SK-N-MC (cell line): ENCODE measurements around the gene EMSY.

ENCODE experiments used
- DNase-seq: peaks from one replicate; pipeline ENCODE4 v3.0.0-alpha.2; 2011; ENCODE audit warnings: low read depth, low spot score
- H3K27ac ChIP-seq: fragments of 200-600 bp; sonication (generic); 2 replicates; pipeline ENCODE4 v1.5.1; 2016; ENCODE audit warnings: mixed run types
- H3K36me3 ChIP-seq: fragments of 200-600 bp; sonication (generic); 2 replicates; pipeline ENCODE4 v1.6.1; 2017; ENCODE audit warnings: antibody characterized with exemption, low read length, mixed read lengths; ENCODE audit not compliant: insufficient read depth
- H3K4me3 ChIP-seq: fragments of 200-600 bp; sonication (generic); 2 replicates; pipeline ENCODE4 v1.5.1; 2016
- H3K9ac ChIP-seq: fragments of 200-600 bp; sonication (generic); 2 replicates; pipeline ENCODE4 v1.8.0; 2017; ENCODE audit warnings: mixed run types, mixed read lengths; ENCODE audit not compliant: insufficient read length
- H3K9me3 ChIP-seq: fragments of 200-600 bp; sonication (generic); 2 replicates; pipeline ENCODE4 v1.6.1; 2017; ENCODE audit warnings: low read depth, mild to moderate bottlenecking, antibody characterized with exemption, low read length, moderate library complexity, mixed read lengths
- EZH2 ChIP-seq: fragments of 200-600 bp; sonication (generic); IDR thresholded peaks from one replicate; pipeline ENCODE4 v1.6.1; 2017; ENCODE audit warnings: antibody characterized with exemption
- FOXP2 ChIP-seq: optimal IDR thresholded peaks from 2 replicates; pipeline ENCODE3; 2011; ENCODE audit warnings: mild to moderate bottlenecking, moderate library complexity; ENCODE audit not compliant: insufficient read depth; ENCODE audit errors: extremely low read length, control extremely low read depth
- POLR2AphosphoS5 ChIP-seq: IDR thresholded peaks from 2 replicates; pipeline ENCODE4 v1.6.1; 2012; ENCODE audit warnings: mild to moderate bottlenecking, low read depth, low read length, borderline replicate concordance

EMSY gene

GRCh38 chr11:76523786-76524436 lies 79.1 kb downstream of the EMSY start:
- DNase-seq, result no peak
- TF ChIP-seq POLR2AphosphoS5 (no peak), FOXP2 (no peak), EZH2 (no peak)
- Histone ChIP-seq H3K36me3 (peaks cover 48% of the 10 kb centered on the region), H3K27ac (no peak overlapping the region), H3K4me3 (no peak overlapping the region), H3K9me3 (no peaks in the 10 kb centered on the region), H3K9ac (no peak overlapping the region)

- H3K36me3 ChIP-seq, result peaks cover 48% of the 10 kb centered on the region
- H3K27ac ChIP-seq, result no peak overlapping the region
- H3K9ac ChIP-seq, result no peak overlapping the region
- H3K9me3 ChIP-seq, result no peaks in the 10 kb centered on the region
- TF ChIP-seq EZH2 (no peak), POLR2AphosphoS5 (no peak), FOXP2 (no peak)
- no peak overlapping the region for H3K4me3 ChIP-seq
- DNase-seq, result no peak
Measured at GRCh38 chr11:76524461-76524860, 79.6 kb downstream of the EMSY start.

GRCh38 chr11:76524919-76525318 lies 80.1 kb downstream of the EMSY start:
- Histone ChIP-seq H3K9ac (no peak overlapping the region), H3K36me3 (peaks cover 49% of the 10 kb centered on the region), H3K9me3 (no peaks in the 10 kb centered on the region), H3K27ac (no peak overlapping the region), H3K4me3 (no peak overlapping the region)
- no peak for TF ChIP-seq FOXP2
- no peak for TF ChIP-seq EZH2
- TF ChIP-seq POLR2AphosphoS5, result no peak
- no peak for DNase-seq

GRCh38 chr11:76526878-76527277 lies 82.1 kb downstream of the EMSY start:
- Histone ChIP-seq H3K27ac (no peak overlapping the region; the same call in 1 of the 2 replicates), H3K4me3 (no peak overlapping the region), H3K9me3 (no peaks in the 10 kb centered on the region), H3K36me3 (peaks cover 57% of the 10 kb centered on the region), H3K9ac (no peak overlapping the region)
- TF ChIP-seq FOXP2 (no peak), POLR2AphosphoS5 (no peak), EZH2 (no peak)
- no peak for DNase-seq

- no peak for DNase-seq
- TF ChIP-seq EZH2, result no peak
- TF ChIP-seq POLR2AphosphoS5, result no peak
- TF ChIP-seq FOXP2, result no peak
- Histone ChIP-seq H3K4me3 (no peak overlapping the region), H3K36me3 (peaks cover 59% of the 10 kb centered on the region), H3K9me3 (no peaks in the 10 kb centered on the region), H3K27ac (no peak overlapping the region), H3K9ac (no peak overlapping the region)
Measured at GRCh38 chr11:76542436-76542835, 97.6 kb downstream of the EMSY start.

- H3K9ac ChIP-seq, result no peak overlapping the region
- no peak overlapping the region for H3K27ac ChIP-seq
- no peaks in the 10 kb centered on the region for H3K9me3 ChIP-seq
- no peak overlapping the region for H3K4me3 ChIP-seq
- DNase-seq, result no peak
- no peak for TF ChIP-seq EZH2
- peaks cover 56% of the 10 kb centered on the region for H3K36me3 ChIP-seq
Measured at GRCh38 chr11:76543006-76543703, 98.3 kb downstream of the EMSY start.

GRCh38 chr11:76550781-76551180 lies 106.0 kb downstream of the EMSY start:
- Histone ChIP-seq H3K9me3 (no peaks in the 10 kb centered on the region), H3K27ac (no peak overlapping the region), H3K36me3 (peaks cover 11% of the 10 kb centered on the region), H3K9ac (no peak overlapping the region), H3K4me3 (no peak overlapping the region)
- no peak for TF ChIP-seq FOXP2
- no peak for TF ChIP-seq POLR2AphosphoS5
- no peak for TF ChIP-seq EZH2
- DNase-seq, result no peak

- no peaks in the 10 kb centered on the region for H3K9me3 ChIP-seq
- H3K4me3 ChIP-seq, result no peak overlapping the region
- DNase-seq, result no peak
- H3K9ac ChIP-seq, result no peak overlapping the region
- H3K36me3 ChIP-seq, result peaks cover 5% of the 10 kb centered on the region; the same call in 1 of the 2 replicates
- no peak for TF ChIP-seq POLR2AphosphoS5
- TF ChIP-seq EZH2, result no peak
- no peak for TF ChIP-seq FOXP2
- H3K27ac ChIP-seq, result no peak overlapping the region
Measured at GRCh38 chr11:76551400-76551799, 106.6 kb downstream of the EMSY start.

- Histone ChIP-seq H3K36me3 (no peaks in the 10 kb centered on the region), H3K4me3 (no peak overlapping the region), H3K9ac (no peak overlapping the region), H3K9me3 (no peaks in the 10 kb centered on the region), H3K27ac (no peak overlapping the region)
- no peak for DNase-seq
- TF ChIP-seq FOXP2 (no peak), EZH2 (no peak), POLR2AphosphoS5 (no peak)
Measured at GRCh38 chr11:76552987-76553386, 108.2 kb downstream of the EMSY start.
